HepG2 (cell line): Measurements from ENCODE around the gene PPP1R8. TPM values are rescaled to one million over a fixed set of nuclear protein-coding genes. Genes with fewer than 3 reads are reported as not detected.

Source experiments
- BCL3 ChIP-seq: sonication (generic); formaldehyde crosslinking; IDR thresholded peaks from 2 replicates; pipeline ENCODE4 v1.5.1; 2020; ENCODE audit warnings: mild to moderate bottlenecking, missing genetic modification reagents, moderate library complexity
- BRF2 ChIP-seq: sonication (generic); formaldehyde crosslinking; IDR thresholded peaks from 2 replicates; pipeline ENCODE4 v1.8.1; 2022; ENCODE audit warnings: mild to moderate bottlenecking, missing genetic modification reagents
- DPF2 ChIP-seq: sonication (generic); formaldehyde crosslinking; IDR thresholded peaks from 2 replicates; pipeline ENCODE4 v1.4.0; 2020; ENCODE audit warnings: mild to moderate bottlenecking, low read depth, missing genetic modification reagents, borderline replicate concordance
- GMEB1 ChIP-seq: sonication (generic); formaldehyde crosslinking; IDR thresholded peaks from 2 replicates; pipeline ENCODE4 v1.5.1; 2020; ENCODE audit warnings: missing genetic modification reagents, mild to moderate bottlenecking, borderline replicate concordance
- HOXA3 ChIP-seq: sonication (generic); formaldehyde crosslinking; IDR thresholded peaks from 2 replicates; pipeline ENCODE4 v1.5.0; 2020; ENCODE audit warnings: missing genetic modification reagents
- KAT2B ChIP-seq: fragments of 150-350 bp; IDR thresholded peaks from 2 replicates; pipeline ENCODE4 v1.6.1; 2014; ENCODE audit warnings: low read depth, low read length, borderline replicate concordance
- POLR2AphosphoS5 ChIP-seq: IDR thresholded peaks from 2 replicates; pipeline ENCODE4 v1.6.1; 2012; ENCODE audit warnings: low read depth, low read length
- PPARG ChIP-seq: conservative IDR thresholded peaks from 2 replicates; pipeline ENCODE4 v1.6.1; 2016; ENCODE audit warnings: missing biosample characterization, missing genetic modification reagents
- RNF219 ChIP-seq: sonication (generic); formaldehyde crosslinking; IDR thresholded peaks from 2 replicates; pipeline ENCODE4 v1.5.0; 2020; ENCODE audit warnings: mild to moderate bottlenecking, missing genetic modification reagents
- SNAPC5 ChIP-seq: sonication (generic); formaldehyde crosslinking; IDR thresholded peaks from 2 replicates; pipeline ENCODE4 v1.8.1; 2023; ENCODE audit warnings: mild to moderate bottlenecking, missing genetic modification reagents, borderline replicate concordance
- SOX6 ChIP-seq, 2 experiments: fragments of 450-650 bp in 1 of 2; sonication (generic) in 1 of 2; formaldehyde crosslinking in 1 of 2; IDR thresholded peaks; 2 replicates each; pipeline versions ENCODE4 v1.4.0 to v1.6.1; 2017 to 2020; ENCODE audit warnings: antibody characterized with exemption in 1 of 2, mild to moderate bottlenecking in 1 of 2, missing genetic modification reagents in 1 of 2
- TAF1 ChIP-seq: sonication (generic); formaldehyde crosslinking; IDR thresholded peaks from 2 replicates; pipeline ENCODE4 v1.4.0; 2020; ENCODE audit warnings: missing genetic modification reagents
- U2AF2 ChIP-seq: fragments of 200-400 bp; formaldehyde crosslinking; IDR thresholded peaks from 2 replicates; pipeline ENCODE4 v1.6.1; 2017; ENCODE audit warnings: low read depth, mild to moderate bottlenecking, low read length
- ZBTB49 ChIP-seq: sonication (generic); formaldehyde crosslinking; IDR thresholded peaks from 2 replicates; pipeline ENCODE4 v1.4.0; 2020; ENCODE audit warnings: missing genetic modification reagents, borderline replicate concordance
- ZBTB7A ChIP-seq: sonication (generic); formaldehyde crosslinking; IDR thresholded peaks from 2 replicates; pipeline ENCODE4 v1.8.0; 2022; ENCODE audit warnings: mild to moderate bottlenecking, missing genetic modification reagents
- ZKSCAN1 ChIP-seq: fragments of 150-350 bp; IDR thresholded peaks from 2 replicates; pipeline ENCODE4 v1.6.1; 2014; ENCODE audit warnings: low read length
- ZNF276 ChIP-seq: sonication (generic); formaldehyde crosslinking; IDR thresholded peaks from 2 replicates; pipeline ENCODE4 v1.4.0; 2020; ENCODE audit warnings: mild to moderate bottlenecking, low read depth, missing genetic modification reagents
- polyA plus RNA-seq, 8 experiments: library from polyadenylated mRNA; depleted of rRNA in 3 of 8; stranded (reverse) in 7 of 8; unstranded in 1 of 8; fragments of >200 nt; fragmentation: Illumina TruSeq in 4 of 8; extraction: Trizol in 4 of 8; gene quantifications; 2 replicates each; pipeline versions ENCODE4 v1.2.1 to v1.2.3, GENCODE V29; 2011 to 2016; ENCODE audit warnings: low read depth in 4 of 8, missing spikeins in 1 of 8, mixed read lengths in 1 of 8; ENCODE audit not compliant: insufficient read depth in 1 of 8
- total RNA-seq, 5 experiments: library from RNA; depleted of rRNA; stranded (reverse); fragments of >200 nt; fragmentation: Illumina TruSeq; extraction: Trizol; gene quantifications; 2 replicates each; pipeline ENCODE4 v1.2.3, GENCODE V29; 2016; ENCODE audit warnings: low read depth in 1 of 5

PPP1R8 gene
- total and polyA plus RNA-seq, 2 of the 13 experiments (the other 11 are each of a cell fraction or from before 2014, with no cell fraction given), result 38.3 to 62.2 TPM

- no peak for TF ChIP-seq RNF219 (CRISPR knock-in tag)
- TF ChIP-seq U2AF2, result no peak
- no peak for TF ChIP-seq POLR2AphosphoS5
- TF ChIP-seq SNAPC5 (CRISPR knock-in tag), result no peak
- TF ChIP-seq ZBTB7A (CRISPR knock-in tag), result no peak
- TF ChIP-seq KAT2B, result no peak
- TF ChIP-seq GMEB1 (CRISPR knock-in tag), result no peak
- no peak for TF ChIP-seq SOX6 (IDR thresholded peaks at IDR 0.05)
- TF ChIP-seq SOX6 (CRISPR knock-in tag; IDR thresholded peaks at IDR 0.05), result no peak
- TF ChIP-seq ZBTB49 (CRISPR knock-in tag), result no peak
- TF ChIP-seq HOXA3, result no peak; the same call in 1 of the 2 replicates
- TF ChIP-seq PPARG, result 0 out of 2 replicates have a peak, but pooled peaks have one; percentile 23
- TF ChIP-seq TAF1 (CRISPR knock-in tag), result no peak
- TF ChIP-seq BRF2 (CRISPR knock-in tag), result no peak
- TF ChIP-seq BCL3, result no peak
- 0 out of 2 replicates have a peak, but pooled peaks have one; percentile 14 for TF ChIP-seq ZKSCAN1
- no peak for TF ChIP-seq DPF2 (CRISPR knock-in tag)
- no peak for TF ChIP-seq ZNF276 (CRISPR knock-in tag)
Observed at GRCh38 chr1:27858072-27858948, 27.7 kb downstream of the PPP1R8 start (continued).
